AG09319 (cell line): ENCODE measurements around the gene MCF2L.

Experiments used
- DNase-seq: peaks from one replicate; pipeline ENCODE4 v3.0.0-alpha.2; 2010; ENCODE audit warnings: low read depth; ENCODE audit errors: extremely low read depth
- TF ChIP-seq, protein P1 (sequence below): IDR thresholded peaks from 2 replicates; pipeline ENCODE4 v1.5.1; 2011; ENCODE audit warnings: low read depth, mild to moderate bottlenecking, inconsistent platforms, low read length, moderate library complexity

The MCF2L gene

DNA sequence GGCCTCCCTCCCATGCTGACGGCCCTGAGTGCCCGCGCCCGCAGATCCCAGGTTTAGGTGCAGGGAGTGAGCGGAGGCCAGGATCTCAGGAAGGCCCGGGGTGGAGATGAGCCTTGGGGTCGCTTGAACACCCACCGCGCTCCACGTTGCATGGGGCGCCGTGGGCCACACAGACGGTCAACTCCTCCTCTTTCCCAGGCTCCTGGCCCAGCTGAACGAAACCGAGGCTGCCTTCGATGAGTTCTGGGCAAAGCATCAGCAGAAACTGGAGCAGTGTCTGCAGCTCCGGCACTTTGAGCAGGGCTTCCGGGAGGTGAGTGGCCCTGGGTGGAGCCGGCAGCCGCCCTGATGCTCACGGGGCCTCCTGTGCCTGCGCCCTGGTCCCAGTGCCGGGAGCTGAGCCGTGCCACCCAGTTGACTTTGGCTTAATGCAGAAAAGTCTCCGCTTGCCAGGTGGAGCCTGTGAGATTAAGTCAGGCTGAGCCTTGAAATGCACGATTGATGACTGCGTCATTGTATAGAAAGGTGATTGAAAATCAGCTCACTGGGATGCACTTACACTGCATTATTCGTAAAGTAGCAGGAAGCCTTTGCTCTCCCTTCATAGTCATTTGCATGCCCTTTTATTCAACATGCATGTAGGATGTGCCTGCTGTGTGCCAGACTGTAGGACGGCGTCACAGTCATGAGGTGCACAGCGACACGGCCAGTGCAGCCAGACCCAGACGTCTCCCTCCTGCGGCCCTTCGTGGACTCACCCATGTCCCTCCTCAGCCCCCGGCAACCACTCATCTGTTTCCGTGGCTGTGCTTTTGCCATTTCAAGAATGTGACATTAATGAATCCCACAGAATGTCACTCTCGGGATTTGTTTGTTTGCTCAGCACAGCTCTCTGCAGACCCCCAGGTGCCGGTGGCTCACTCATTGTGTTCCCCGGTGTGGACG is 101.1 kb downstream of the MCF2L start:
- DNase-seq: no peak

DNA sequence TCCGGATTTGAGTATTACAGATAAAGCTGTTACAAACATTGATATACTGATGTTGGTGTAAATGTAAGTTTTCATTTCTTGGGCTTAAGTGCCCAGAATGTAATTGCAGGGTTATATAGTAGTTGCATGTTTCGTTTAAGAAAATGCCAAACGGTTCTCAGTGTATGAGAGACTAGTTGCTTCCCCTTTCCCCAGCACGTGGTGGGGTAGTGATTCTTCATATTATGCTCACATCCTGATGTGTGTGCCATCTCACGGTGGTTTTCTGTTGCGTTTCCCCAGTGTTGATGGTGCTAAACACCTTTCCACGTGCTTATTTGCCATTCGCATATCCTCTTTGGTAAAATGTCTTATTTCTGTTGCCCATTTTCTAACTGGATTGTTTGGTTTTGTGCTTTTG is 101.8 kb downstream of the MCF2L start:
- DNase-seq: no peak
- TF ChIP-seq, protein P1, sequence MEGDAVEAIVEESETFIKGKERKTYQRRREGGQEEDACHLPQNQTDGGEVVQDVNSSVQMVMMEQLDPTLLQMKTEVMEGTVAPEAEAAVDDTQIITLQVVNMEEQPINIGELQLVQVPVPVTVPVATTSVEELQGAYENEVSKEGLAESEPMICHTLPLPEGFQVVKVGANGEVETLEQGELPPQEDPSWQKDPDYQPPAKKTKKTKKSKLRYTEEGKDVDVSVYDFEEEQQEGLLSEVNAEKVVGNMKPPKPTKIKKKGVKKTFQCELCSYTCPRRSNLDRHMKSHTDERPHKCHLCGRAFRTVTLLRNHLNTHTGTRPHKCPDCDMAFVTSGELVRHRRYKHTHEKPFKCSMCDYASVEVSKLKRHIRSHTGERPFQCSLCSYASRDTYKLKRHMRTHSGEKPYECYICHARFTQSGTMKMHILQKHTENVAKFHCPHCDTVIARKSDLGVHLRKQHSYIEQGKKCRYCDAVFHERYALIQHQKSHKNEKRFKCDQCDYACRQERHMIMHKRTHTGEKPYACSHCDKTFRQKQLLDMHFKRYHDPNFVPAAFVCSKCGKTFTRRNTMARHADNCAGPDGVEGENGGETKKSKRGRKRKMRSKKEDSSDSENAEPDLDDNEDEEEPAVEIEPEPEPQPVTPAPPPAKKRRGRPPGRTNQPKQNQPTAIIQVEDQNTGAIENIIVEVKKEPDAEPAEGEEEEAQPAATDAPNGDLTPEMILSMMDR: no peak

More for the DNA sequence above, 101.1 kb downstream of the MCF2L start:
- TF ChIP-seq, protein P1: no peak

DNA sequence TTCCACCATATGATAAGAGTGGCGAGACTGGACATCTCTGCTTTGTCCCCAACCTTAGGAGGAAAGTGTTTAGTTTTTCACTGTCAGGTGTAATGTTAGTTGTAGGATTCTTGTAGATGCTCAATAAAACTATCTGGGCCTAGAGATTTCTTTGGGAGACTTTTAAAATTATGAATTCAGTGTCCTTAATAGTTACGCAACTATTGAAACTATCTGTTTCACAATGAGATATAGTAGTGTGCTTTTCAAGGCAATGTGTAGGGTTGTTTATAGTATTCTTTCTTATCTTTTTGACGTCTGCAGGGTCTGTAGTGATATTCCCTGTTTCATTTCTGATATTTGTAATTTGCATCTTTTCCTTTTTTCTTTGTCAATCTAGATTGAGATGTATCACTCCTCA is 103.4 kb downstream of the MCF2L start:
- TF ChIP-seq, protein P1: no peak
- DNase-seq: no peak

DNA sequence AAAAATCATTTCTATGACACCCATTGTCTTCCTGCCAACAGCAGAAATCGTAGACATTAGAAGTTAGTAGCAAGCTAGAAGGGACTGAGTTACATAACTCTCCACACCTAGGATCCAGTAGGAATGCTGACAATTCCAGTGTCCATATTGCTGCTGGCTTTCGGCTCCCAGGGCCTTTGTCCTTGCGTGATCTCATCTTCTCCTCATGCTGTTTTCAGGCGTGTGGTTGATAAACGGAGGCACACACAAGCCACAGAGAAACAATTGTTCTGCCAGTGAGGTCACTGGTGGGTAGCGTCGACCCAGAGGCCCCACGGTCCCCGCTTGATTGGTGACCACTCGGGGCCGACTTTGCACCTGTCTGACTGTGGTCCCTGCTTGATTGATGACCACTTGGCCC is 104.9 kb downstream of the MCF2L start:
- DNase-seq: no peak
- TF ChIP-seq, protein P1: no peak

DNA sequence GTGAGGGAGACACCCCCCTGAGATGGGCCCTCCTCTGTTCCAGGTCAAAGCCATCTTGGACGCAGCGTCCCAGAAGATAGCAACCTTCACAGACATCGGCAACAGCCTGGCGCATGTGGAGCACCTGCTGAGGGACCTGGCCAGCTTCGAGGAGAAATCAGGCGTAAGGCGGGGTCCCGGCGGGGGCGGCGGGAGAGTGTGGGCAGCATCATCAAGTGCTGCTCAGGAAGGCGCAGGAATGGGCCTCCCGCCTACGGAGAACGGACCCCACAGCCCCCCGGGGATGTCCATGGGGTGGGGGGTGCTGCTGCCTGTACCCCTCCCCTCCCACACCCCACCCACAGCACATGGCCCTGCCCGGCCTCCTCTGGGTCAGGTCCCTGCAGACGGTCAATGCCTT is 105.4 kb downstream of the MCF2L start:
- DNase-seq: no peak
- TF ChIP-seq, protein P1: no peak

DNA sequence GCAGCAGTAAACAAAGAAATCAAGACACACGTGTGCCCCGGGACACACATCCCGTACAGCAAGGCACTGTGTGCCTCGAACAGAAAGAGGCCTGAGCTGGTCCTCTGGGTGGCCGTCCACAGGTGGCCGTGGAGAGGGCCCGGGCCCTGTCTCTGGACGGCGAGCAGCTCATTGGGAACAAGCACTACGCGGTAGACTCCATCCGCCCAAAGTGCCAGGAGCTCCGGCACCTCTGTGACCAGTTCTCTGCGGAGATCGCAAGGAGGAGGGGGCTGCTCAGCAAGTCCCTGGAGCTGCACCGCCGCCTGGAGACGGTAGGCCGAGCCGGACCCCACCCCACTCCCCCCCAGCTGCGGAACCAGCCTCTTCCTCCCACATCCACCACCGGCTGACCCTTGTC is 105.9 kb downstream of the MCF2L start:
- no peak for DNase-seq
- TF ChIP-seq, protein P1: no peak

DNA sequence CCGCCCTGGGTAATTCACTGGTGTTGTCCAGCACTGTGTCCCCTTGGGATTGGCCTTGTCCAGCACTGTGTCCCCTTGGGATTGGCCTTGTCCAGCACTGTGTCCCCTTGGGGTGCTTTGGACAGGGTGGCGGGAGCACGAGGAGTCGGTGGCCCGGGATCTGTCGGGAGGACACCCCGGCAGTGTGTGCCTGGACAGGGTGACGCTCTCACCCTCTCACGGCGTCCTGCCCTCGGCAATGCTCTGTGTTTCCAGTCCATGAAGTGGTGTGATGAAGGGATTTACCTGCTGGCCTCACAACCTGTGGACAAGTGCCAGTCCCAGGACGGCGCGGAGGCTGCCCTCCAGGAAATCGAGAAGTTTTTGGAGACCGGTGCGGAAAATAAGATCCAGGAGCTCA is 106.7 kb downstream of the MCF2L start:
- DNase-seq: no peak
- TF ChIP-seq, protein P1: no peak
